H1 (cell line): ENCODE results near the gene HDAC9.

Source experiments
- CBX5 ChIP-seq: fragments of 300-800, 300-1000 bp; sonication (generic); IDR thresholded peaks from 2 replicates; pipeline ENCODE4 v1.7.1; 2016; ENCODE audit warnings: antibody characterized with exemption, low read length, low read depth
- CHD1 ChIP-seq: IDR thresholded peaks from 2 replicates; pipeline ENCODE4 v1.6.1; 2012; ENCODE audit warnings: low read depth, low read length, improper control_type of control experiment
- CHD2 ChIP-seq: IDR thresholded peaks from 2 replicates; pipeline ENCODE4 v1.6.1; 2012; ENCODE audit warnings: low read length, improper control_type of control experiment
- CREB1 ChIP-seq: IDR thresholded peaks from 2 replicates; pipeline ENCODE4 v1.6.1; 2012; ENCODE audit warnings: inconsistent platforms
- EZH2 ChIP-seq: fragments of 200-600 bp; sonication (generic); IDR thresholded peaks from 2 replicates; pipeline ENCODE4 v1.7.1; 2012; ENCODE audit warnings: low read depth, mild to moderate bottlenecking, moderate library complexity, low read length, inconsistent platforms; ENCODE audit not compliant: severe bottlenecking
- NRF1 ChIP-seq: IDR thresholded peaks from 2 replicates; pipeline ENCODE4 v1.6.1; 2011; ENCODE audit warnings: mild to moderate bottlenecking, low read depth, low read length, improper control_type of control experiment
- POLR2A ChIP-seq, 2 experiments: IDR thresholded peaks; 1 replicate in 1 of 2; 2 replicates in 1 of 2; pipeline ENCODE4 v1.6.1; 2011; ENCODE audit warnings: low read depth in 2 of 2, low read length in 2 of 2, mild to moderate bottlenecking in 2 of 2; ENCODE audit errors: control extremely low read depth in 1 of 2
- TF ChIP-seq, protein P1 (sequence below), 3 experiments: IDR thresholded peaks; 1 replicate in 2 of 3; 2 replicates in 1 of 3; pipeline versions ENCODE4 v1.5.1 to v1.6.1; 2011; ENCODE audit warnings: low read length in 3 of 3, mild to moderate bottlenecking in 3 of 3, inconsistent platforms in 2 of 3, low read depth in 1 of 3, moderate library complexity in 1 of 3; ENCODE audit not compliant: insufficient read depth in 1 of 3; ENCODE audit errors: control extremely low read depth in 1 of 3

DNA sequence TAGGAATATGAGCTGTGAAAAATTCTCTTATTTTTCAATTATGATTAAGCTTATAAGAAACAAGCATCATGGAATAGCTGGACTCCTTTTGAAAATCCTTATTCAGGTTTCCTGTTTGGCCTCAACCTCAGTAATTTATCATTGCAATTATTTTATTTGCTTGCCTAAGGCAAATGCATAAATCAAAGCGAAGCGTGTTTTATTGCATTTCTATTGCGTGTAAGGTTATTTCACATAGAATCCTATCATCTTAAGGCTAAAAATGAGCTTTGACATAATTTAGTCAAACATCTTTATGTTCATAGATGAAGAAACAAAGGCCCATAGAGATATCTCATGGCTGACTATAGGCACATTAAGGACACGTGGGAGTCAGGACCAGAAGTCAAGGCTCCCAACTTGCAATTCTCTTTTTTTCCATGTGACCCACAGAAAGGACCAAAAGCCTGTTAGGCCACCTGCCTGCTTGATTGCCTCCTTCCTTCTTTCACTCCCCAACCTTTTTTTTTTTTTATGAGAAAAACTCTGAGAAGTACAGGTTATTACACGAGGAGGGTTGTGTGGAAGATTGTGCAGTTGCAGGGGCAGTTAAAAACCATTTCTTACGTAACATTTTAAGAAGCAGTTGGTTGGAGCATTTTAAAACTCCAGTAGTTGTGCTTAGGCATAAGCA lies 261.0 kb downstream of the HDAC9 start:
- TF ChIP-seq CHD1 (no peak), CBX5 (no peak), POLR2A (IDR thresholded peaks at IDR 0.05; ENCODE audit: control extremely low read depth in 1 of 2, low read depth in 2 of 2, low read length in 2 of 2) (no peak), EZH2 (no peak), CREB1 (no peak), CHD2 (no peak), NRF1 (no peak)
- TF ChIP-seq, protein P1, sequence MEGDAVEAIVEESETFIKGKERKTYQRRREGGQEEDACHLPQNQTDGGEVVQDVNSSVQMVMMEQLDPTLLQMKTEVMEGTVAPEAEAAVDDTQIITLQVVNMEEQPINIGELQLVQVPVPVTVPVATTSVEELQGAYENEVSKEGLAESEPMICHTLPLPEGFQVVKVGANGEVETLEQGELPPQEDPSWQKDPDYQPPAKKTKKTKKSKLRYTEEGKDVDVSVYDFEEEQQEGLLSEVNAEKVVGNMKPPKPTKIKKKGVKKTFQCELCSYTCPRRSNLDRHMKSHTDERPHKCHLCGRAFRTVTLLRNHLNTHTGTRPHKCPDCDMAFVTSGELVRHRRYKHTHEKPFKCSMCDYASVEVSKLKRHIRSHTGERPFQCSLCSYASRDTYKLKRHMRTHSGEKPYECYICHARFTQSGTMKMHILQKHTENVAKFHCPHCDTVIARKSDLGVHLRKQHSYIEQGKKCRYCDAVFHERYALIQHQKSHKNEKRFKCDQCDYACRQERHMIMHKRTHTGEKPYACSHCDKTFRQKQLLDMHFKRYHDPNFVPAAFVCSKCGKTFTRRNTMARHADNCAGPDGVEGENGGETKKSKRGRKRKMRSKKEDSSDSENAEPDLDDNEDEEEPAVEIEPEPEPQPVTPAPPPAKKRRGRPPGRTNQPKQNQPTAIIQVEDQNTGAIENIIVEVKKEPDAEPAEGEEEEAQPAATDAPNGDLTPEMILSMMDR (IDR thresholded peaks at IDR 0.05; ENCODE audit: control extremely low read depth in 1 of 3, insufficient read depth in 1 of 3, low read depth in 1 of 3, low read length in 3 of 3) = no peak
